ENCODE measurements around the gene OSBP2. TPM values are rescaled to one million over a fixed set of nuclear protein-coding genes. Genes with fewer than 3 reads are reported as not detected.

OSBP2 gene
- total and polyA plus RNA-seq, 10 of the 15 experiments (the other 5 are each of a cell fraction or from before 2014, with no cell fraction given), result 0.11 to 7.7 (median 3.6) TPM

GRCh38 chr22:30712094-30712493 is 17.4 kb downstream of the OSBP2 start:
- no TSS peak for BruUV-seq (replicated peaks)
- Histone ChIP-seq H3K27ac (ENCODE audit: control insufficient read depth, insufficient read depth) (no peak overlapping the region), H4K20me1 (ENCODE audit: control insufficient read depth, insufficient read depth) (no peaks in the 10 kb centered on the region), H3K27me3 (replicated peaks in 1 of 2; ENCODE audit: control insufficient read depth in 2 of 2, insufficient read depth in 2 of 2, low read length in 1 of 2) (no peaks in the 10 kb centered on the region), H3K4me2 (ENCODE audit: control insufficient read depth, insufficient read depth) (no peak overlapping the region), H3K36me3 (ENCODE audit: control insufficient read depth in 2 of 2, insufficient read depth in 2 of 2, low read length in 1 of 2) (no peaks in the 10 kb centered on the region), H3K79me2 (ENCODE audit: control insufficient read depth, insufficient read depth, low read length) (no peaks in the 10 kb centered on the region), H3K9ac (ENCODE audit: control insufficient read depth, insufficient read depth, low read length) (no peak overlapping the region), H3K9me3 (replicated peaks; ENCODE audit: control insufficient read depth, insufficient read depth, low read length) (no peaks in the 10 kb centered on the region), H3K4me1 (ENCODE audit: control insufficient read depth, insufficient read depth, low read length) (peaks cover 9% of the 10 kb centered on the region), H2AFZ (ENCODE audit: control insufficient read depth, low read depth, low read length) (no peak overlapping the region), H3K4me3 (no peak overlapping the region)
- ChIA-PET CTCF (interaction anchor here (0.9 to 1.3 kb wide), 2 partner anchors 9 to 78 kb away, joined by 3 to 4 read pairs; no protein-coding TSS in a partner anchor), SMC1A (ENCODE audit: uncharacterized antibody, unreplicated experiment) (interaction anchor here (0.6 to 0.7 kb wide), 3 partner anchors 39 to 925 kb away, joined by 3 read pairs; no protein-coding TSS in a partner anchor), POLR2A (interaction anchor here (0.7 to 1.3 kb wide), 3 partner anchors 12 to 31 kb away, joined by 3 to 4 read pairs (median 3); no protein-coding TSS in a partner anchor), RAD21 (ENCODE audit: unreplicated experiment) (no interaction called here)
- ATAC-seq (no peak), DNase-seq (ENCODE audit: low read depth, low spot score) (no peak), FAIRE-seq (no peak)
- in situ Hi-C loops (cut with MboI) (no loop called here), intact Hi-C loops (cut with micrococcal nuclease; ENCODE audit: unreplicated experiment) (no loop called here)
- 89% methylated on average over 1 of the region's 1 CpG for WGBS (ENCODE audit: insufficient coverage, insufficient replicate concordance, low lambda C conversion rate, missing lambda C conversion rate)
- no peak for TF ChIP-seq CBX5 (IDR thresholded peaks at IDR 0.05; ENCODE audit: low read depth)
- TF ChIP-seq TCF7 (IDR thresholded peaks at IDR 0.05; ENCODE audit: borderline replicate concordance), result no peak
- no peak for TF ChIP-seq SUZ12 (IDR thresholded peaks at IDR 0.05; ENCODE audit: unreplicated experiment)
- no peak for TF ChIP-seq IRF5 (IDR thresholded peaks at IDR 0.05; ENCODE audit: borderline replicate concordance)

GRCh38 chr22:30714062-30714461 is 19.4 kb downstream of the OSBP2 start:
- H3K4me3 ChIP-seq, result no peak overlapping the region
- no peaks in the 10 kb centered on the region for H3K79me2 ChIP-seq (ENCODE audit: control insufficient read depth, insufficient read depth, low read length)
- 76% methylated on average over 2 of the region's 2 CpGs for WGBS (ENCODE audit: insufficient coverage, insufficient replicate concordance, low lambda C conversion rate, missing lambda C conversion rate)
- intact Hi-C loops (cut with micrococcal nuclease; ENCODE audit: unreplicated experiment) (no loop called here), in situ Hi-C loops (cut with MboI) (no loop called here)
- no peaks in the 10 kb centered on the region for H3K27me3 ChIP-seq (replicated peaks in 1 of 2; ENCODE audit: control insufficient read depth in 2 of 2, insufficient read depth in 2 of 2, low read length in 1 of 2)
- H3K9me3 ChIP-seq (replicated peaks; ENCODE audit: control insufficient read depth, insufficient read depth, low read length), result no peaks in the 10 kb centered on the region
- FAIRE-seq (no peak), DNase-seq (ENCODE audit: low read depth, low spot score) (no peak), ATAC-seq (no peak)
- no peaks in the 10 kb centered on the region for H3K36me3 ChIP-seq (ENCODE audit: control insufficient read depth in 2 of 2, insufficient read depth in 2 of 2, low read length in 1 of 2)
- no TSS peak for BruUV-seq (replicated peaks)
- H4K20me1 ChIP-seq (ENCODE audit: control insufficient read depth, insufficient read depth), result no peaks in the 10 kb centered on the region
- SMC1A ChIA-PET (ENCODE audit: uncharacterized antibody, unreplicated experiment), result no interaction called here
- peaks cover 9% of the 10 kb centered on the region for H3K4me1 ChIP-seq (ENCODE audit: control insufficient read depth, insufficient read depth, low read length)
- CTCF ChIA-PET, result interaction anchor here (0.5 kb wide), 1 partner anchor 695 kb away, joined by 4 read pairs; no protein-coding TSS in a partner anchor
- no peak overlapping the region for H3K9ac ChIP-seq (ENCODE audit: control insufficient read depth, insufficient read depth, low read length)
- no peak overlapping the region for H3K27ac ChIP-seq (ENCODE audit: control insufficient read depth, insufficient read depth)
- RAD21 ChIA-PET (ENCODE audit: unreplicated experiment), result no interaction called here
- H3K4me2 ChIP-seq (ENCODE audit: control insufficient read depth, insufficient read depth), result no peak overlapping the region
- no peak overlapping the region for H2AFZ ChIP-seq (ENCODE audit: control insufficient read depth, low read depth, low read length)
- POLR2A ChIA-PET, result no interaction called here
- TF ChIP-seq ZBTB11 (CRISPR knock-in tag; IDR thresholded peaks at IDR 0.05) (no peak), TAF1 (IDR thresholded peaks at IDR 0.05; ENCODE audit: borderline replicate concordance, low read depth, low read length) (no peak), HSF1 (IDR thresholded peaks at IDR 0.05; ENCODE audit: low read depth, low read length) (no peak), STAT3 (IDR thresholded peaks at IDR 0.05; ENCODE audit: low read depth, low read length) (no peak), ATF2 (IDR thresholded peaks at IDR 0.05; ENCODE audit: low read length) (no peak)
